ENCODE results near the gene ZNF438.
"Not testable (repeated sequence)": the region's sequence is repeated elsewhere in the genome, so short reads cannot be mapped to it uniquely, and the experiment has no call there.

ZNF438 gene

GRCh38 chr10:30803058-30803457 is 228.6 kb downstream of the ZNF438 start:
- DNase-seq (ENCODE audit: low spot score): no peak

- DNase-seq (ENCODE audit: low spot score): no peak
Measured at GRCh38 chr10:30800368-30800767, 231.3 kb downstream of the ZNF438 start.

GRCh38 chr10:30798646-30799185 is 232.9 kb downstream of the ZNF438 start:
- DNase-seq (ENCODE audit: low spot score): no peak

- not testable (repeated sequence) for DNase-seq (ENCODE audit: low spot score)
Measured at GRCh38 chr10:30795024-30795423, 236.6 kb downstream of the ZNF438 start.
